Esophagus squamous epithelium (tissue), 5 donors: Measurements from ENCODE around the gene TMEM163. TPM values are rescaled to one million over a fixed set of nuclear protein-coding genes. Genes with fewer than 3 reads are reported as not detected.

Source experiments
- DNase-seq: peaks from one replicate; lab custom pipeline; 2025; lab: John Stamatoyannopoulos, UW
- H3K27ac ChIP-seq, 4 donors: fragments of 200-600 bp; sonication (generic); one replicate each; pipeline ENCODE4 v1.5.1; 2016 to 2019; ENCODE audit warnings: mild to moderate bottlenecking in 1 of 4
- H3K27me3 ChIP-seq, 4 donors: fragments of 200-600 bp; sonication (generic); 1 replicate in 3 of 4; 2 replicates in 1 of 4; pipeline versions ENCODE4 v1.5.1 to v1.6.0; 2017 to 2021; ENCODE audit warnings: antibody characterized with exemption in 1 of 4
- H3K36me3 ChIP-seq, 3 donors: fragments of 200-600 bp; sonication (generic); one replicate each; pipeline ENCODE4 v1.5.1; 2016 to 2019
- H3K4me1 ChIP-seq, 3 donors: fragments of 200-600 bp; sonication (generic); one replicate each; pipeline ENCODE4 v1.5.1; 2017 to 2019
- H3K4me3 ChIP-seq, 4 donors: fragments of 200-600 bp; sonication (generic); 1 replicate in 3 of 4; 2 replicates in 1 of 4; pipeline ENCODE4 v1.5.1; 2016 to 2019; ENCODE audit warnings: mild to moderate bottlenecking in 2 of 4, moderate library complexity in 1 of 4
- H3K9me3 ChIP-seq, 3 donors: fragments of 200-600 bp; sonication (generic); one replicate each; pipeline ENCODE4 v1.5.1; 2016 to 2019
- CTCF ChIP-seq, 6 experiments: fragments of 450-650 bp in 4 of 6; fragments of 200-600 bp in 2 of 6; sonication (generic) in 2 of 6; IDR thresholded peaks; one replicate each; pipeline ENCODE4 v1.5.1; 2016 to 2019; ENCODE audit warnings: antibody characterized with exemption in 6 of 6, mild to moderate bottlenecking in 4 of 6, moderate library complexity in 4 of 6
- POLR2A ChIP-seq, 4 donors: fragments of 450-650 bp; IDR thresholded peaks; one replicate each; pipeline ENCODE4 v1.6.1; 2017; ENCODE audit warnings: antibody characterized with exemption in 4 of 4, mild to moderate bottlenecking in 4 of 4, moderate library complexity in 3 of 4
- WGBS, 2 donors: methylation state at CpG; one replicate each; pipeline ENCODE4 v1.1.5; 2018; 5-methylcytosine and 5-hydroxymethylcytosine counted together
- intact Hi-C: fragments of 100-400 bp; cut with DNase I; formaldehyde crosslinking; loops from one replicate; pipeline ENCODE4 v1.15.0; 2022
- total RNA-seq, 4 donors: library from RNA; depleted of rRNA; stranded (reverse); fragments of >200 nt; gene quantifications; one replicate each; pipeline ENCODE4 v1.1.0, GENCODE V29; 2016
- donor health status: DM: yes; HTN: yes; CAD: no.

The TMEM163 gene
- total RNA-seq, 4 donors from 2014 or later: 0.09 to 0.19 (median 0.12) TPM; not detected in 1

GRCh38 chr2:134445116-134445515 is 273.7 kb downstream of the TMEM163 start:
- H3K4me1 ChIP-seq: peaks cover 0 to 14% (median 0%) of the 10 kb centered on the region in 3 donors
- no peak overlapping the region for H3K4me3 ChIP-seq
- TF ChIP-seq CTCF (IDR thresholded peaks at IDR 0.05) (no peak), POLR2A (IDR thresholded peaks at IDR 0.05) (no peak)
- no peak overlapping the region for H3K27ac ChIP-seq
- H3K27me3 ChIP-seq: no peaks in the 10 kb centered on the region
- intact Hi-C loops: no loop called here
- peaks cover 0 to 80% (median 0%) of the 10 kb centered on the region in 3 donors for H3K36me3 ChIP-seq
- 80 to 96% methylated on average over 1 to 4 of the region's 4 CpGs for WGBS, 2 donors
- no peak for DNase-seq
- H3K9me3 ChIP-seq: no peaks in the 10 kb centered on the region

- DNase-seq: no peak
- Histone ChIP-seq H3K4me3 (no peak overlapping the region), H3K36me3 (peaks cover 0 to 80% (median 0%) of the 10 kb centered on the region in 3 donors), H3K9me3 (no peaks in the 10 kb centered on the region), H3K27ac (no peak overlapping the region), H3K4me1 (peaks cover 0 to 14% (median 0%) of the 10 kb centered on the region in 3 donors), H3K27me3 (no peaks in the 10 kb centered on the region)
- TF ChIP-seq CTCF (IDR thresholded peaks at IDR 0.05) (no peak), POLR2A (IDR thresholded peaks at IDR 0.05) (no peak)
- WGBS, 2 donors: 83 to 89% methylated on average over 3 to 8 of the region's 11 CpGs
- intact Hi-C loops: no loop called here
Measured at GRCh38 chr2:134443814-134444480, 274.9 kb downstream of the TMEM163 start.

GRCh38 chr2:134441153-134441863 is 277.5 kb downstream of the TMEM163 start:
- no peak for DNase-seq
- WGBS, 2 donors: 90 to 97% methylated on average over 6 to 9 of the region's 11 CpGs
- H3K27ac ChIP-seq: no peak overlapping the region
- TF ChIP-seq POLR2A (IDR thresholded peaks at IDR 0.05) (no peak), CTCF (IDR thresholded peaks at IDR 0.05) (no peak)
- no peaks in the 10 kb centered on the region for H3K9me3 ChIP-seq
- H3K4me1 ChIP-seq: peaks cover 0 to 9% (median 0%) of the 10 kb centered on the region in 3 donors
- peaks cover 0 to 74% (median 0%) of the 10 kb centered on the region in 3 donors for H3K36me3 ChIP-seq
- no peaks in the 10 kb centered on the region for H3K27me3 ChIP-seq
- intact Hi-C loops: no loop called here
- H3K4me3 ChIP-seq: no peak overlapping the region

- H3K27ac ChIP-seq: no peak overlapping the region
- H3K36me3 ChIP-seq: peaks cover 0 to 79% (median 3%) of the 10 kb centered on the region in 3 donors
- no peaks in the 10 kb centered on the region for H3K9me3 ChIP-seq
- WGBS, 2 donors: 92 to 93% methylated on average over 12 to 15 of the region's 16 CpGs
- intact Hi-C loops: no loop called here
- no peak for DNase-seq
- no peaks in the 10 kb centered on the region for H3K27me3 ChIP-seq
- TF ChIP-seq CTCF (IDR thresholded peaks at IDR 0.05) (no peak), POLR2A (IDR thresholded peaks at IDR 0.05) (no peak)
- no peak overlapping the region for H3K4me3 ChIP-seq
- no peaks in the 10 kb centered on the region for H3K4me1 ChIP-seq
Measured at GRCh38 chr2:134440336-134440909, 278.4 kb downstream of the TMEM163 start.

GRCh38 chr2:134438371-134438770 is 280.4 kb downstream of the TMEM163 start:
- intact Hi-C loops: no loop called here
- WGBS, 2 donors: 83 to 95% methylated on average over 1 to 3 of the region's 3 CpGs
- Histone ChIP-seq H3K36me3 (peaks cover 0 to 77% (median 3%) of the 10 kb centered on the region in 3 donors), H3K27me3 (no peaks in the 10 kb centered on the region), H3K9me3 (no peaks in the 10 kb centered on the region), H3K4me1 (no peaks in the 10 kb centered on the region), H3K27ac (no peak overlapping the region), H3K4me3 (no peak overlapping the region)
- TF ChIP-seq CTCF (IDR thresholded peaks at IDR 0.05) (no peak), POLR2A (IDR thresholded peaks at IDR 0.05) (no peak)
- DNase-seq: no peak
